ENCODE data around the gene LYSMD1.
A peak's percentile ranks its signal among the peaks of the same experiment; 100 is the strongest.

- peak in 1 of 3 donors; percentile 42 for TF ChIP-seq CTCF (IDR thresholded peaks at IDR 0.05)
- TF ChIP-seq POLR2A (IDR thresholded peaks at IDR 0.05), result no peak
Measured at GRCh38 chr1:151165738-151166504, at the start of gene LYSMD1, which contains the start of gene SCNM1.
